Hematopoietic multipotent progenitor cell treated with erythropoietin and hydrocortisone succinate and interleukin-3 and kit ligand, for 4 days (in vitro differentiated cells): ENCODE data around the gene RSRC1.
A peak's percentile ranks its signal among the peaks of the same experiment; 100 is the strongest.
"Not testable (repeated sequence)": the region's sequence is repeated elsewhere in the genome, so short reads cannot be mapped to it uniquely, and the experiment has no call there.

Experiments used
- DNase-seq: peaks from one replicate; pipeline ENCODE4 v3.0.0-alpha.2; 2015

Gene RSRC1

GRCh38 chr3:158109804-158110657 lies at the start of gene RSRC1:
RSRC1 (plus strand) TSS chr3:158110089; CDS start chr3:158122105, 12,016 bp downstream.
- DNase-seq: peak; percentile 95

- not testable (repeated sequence) for DNase-seq
These were observed 44.3 kb upstream of the RSRC1 start for GRCh38 chr3:158065574-158065973.

- no peak for DNase-seq
These were observed 37.1 kb upstream of the RSRC1 start for GRCh38 chr3:158072790-158073189.

GRCh38 chr3:158074591-158074990 lies 35.3 kb upstream of the RSRC1 start:
- DNase-seq: no peak

GRCh38 chr3:158079599-158079998 lies 30.3 kb upstream of the RSRC1 start:
- DNase-seq: no peak

- DNase-seq: no peak
These were observed 25.2 kb upstream of the RSRC1 start for GRCh38 chr3:158084651-158085050.

GRCh38 chr3:158085358-158085757 lies 24.5 kb upstream of the RSRC1 start:
- DNase-seq: no peak

- no peak for DNase-seq
These were observed 24.0 kb upstream of the RSRC1 start for GRCh38 chr3:158085931-158086330.

- no peak for DNase-seq
These were observed 23.5 kb upstream of the RSRC1 start for GRCh38 chr3:158086361-158086760.

- no peak for DNase-seq
These were observed 23.1 kb upstream of the RSRC1 start for GRCh38 chr3:158086776-158087175.

GRCh38 chr3:158091531-158091930 lies 18.4 kb upstream of the RSRC1 start:
- DNase-seq: peak; percentile 44

- no peak for DNase-seq
These were observed 16.4 kb upstream of the RSRC1 start for GRCh38 chr3:158093526-158093925.

GRCh38 chr3:158094235-158095110 lies 15.4 kb upstream of the RSRC1 start:
- no peak for DNase-seq

GRCh38 chr3:158095111-158095813 lies 14.6 kb upstream of the RSRC1 start:
- no peak for DNase-seq

GRCh38 chr3:158095814-158096704 lies 13.8 kb upstream of the RSRC1 start:
- no peak for DNase-seq

- no peak for DNase-seq
These were observed 12.8 kb upstream of the RSRC1 start for GRCh38 chr3:158097081-158097592.

- peak; percentile 78 for DNase-seq
These were observed 12.1 kb upstream of the RSRC1 start for GRCh38 chr3:158097593-158098308.

GRCh38 chr3:158098309-158098639 lies 11.6 kb upstream of the RSRC1 start:
- no peak for DNase-seq

GRCh38 chr3:158098834-158099424 lies 11.0 kb upstream of the RSRC1 start:
- DNase-seq: no peak

GRCh38 chr3:158100681-158101080 lies 9.2 kb upstream of the RSRC1 start:
- DNase-seq: no peak
